A549 (cell line): ENCODE data around the gene PRSS56.

Experiments used
- CEBPB ChIP-seq, 2 experiments: fragments of >200 bp in 1 of 2; sonication (Bioruptor Twin) in 1 of 2; formaldehyde crosslinking in 1 of 2; IDR thresholded peaks; 2 replicates each; pipeline ENCODE4 v1.6.1; 2012 to 2016
- CTCF ChIP-seq: fragments of >200 bp; sonication (Bioruptor Twin); formaldehyde crosslinking; IDR thresholded peaks from 3 replicates; pipeline ENCODE4 v1.5.1; 2016
- MAZ ChIP-seq: fragments of 150-350 bp; IDR thresholded peaks from 2 replicates; pipeline ENCODE4 v1.6.1; 2014; ENCODE audit warnings: antibody characterized with exemption, low read depth, low read length, borderline replicate concordance
- MYC ChIP-seq: IDR thresholded peaks from 2 replicates; pipeline ENCODE4 v1.6.1; 2012; ENCODE audit warnings: mild to moderate bottlenecking, inconsistent platforms, low read length, improper control_type of control experiment, borderline replicate concordance
- POLR2A ChIP-seq: IDR thresholded peaks from 2 replicates; pipeline ENCODE4 v1.6.1; 2012; ENCODE audit warnings: mild to moderate bottlenecking, low read length
- RAD21 ChIP-seq, 2 experiments: fragments of >200 bp in 1 of 2; sonication (Bioruptor Twin) in 1 of 2; formaldehyde crosslinking in 1 of 2; IDR thresholded peaks in 1 of 2; conservative IDR thresholded peaks in 1 of 2; 2 replicates in 1 of 2; 3 replicates in 1 of 2; pipeline ENCODE4 v1.6.1; 2012 to 2018; ENCODE audit warnings: inconsistent platforms in 1 of 2

GRCh38 chr2:232485757-232486557 is 34.2 kb upstream of the PRSS56 start:
- TF ChIP-seq MAZ (no peak), POLR2A (no peak), MYC (no peak), RAD21 (conservative IDR thresholded peaks at IDR 0.05 in 1 of 2, IDR thresholded peaks at IDR 0.05 in 1 of 2) (no peak), CTCF (no peak), CEBPB (IDR thresholded peaks at IDR 0.05) (no peak)
